GM19099 (cell line): ENCODE data around the gene AGAP1.

Experiments used
- POLR2A ChIP-seq: IDR thresholded peaks from 3 replicates; pipeline ENCODE4 v1.6.1; 2011; ENCODE audit warnings: low read depth; ENCODE audit not compliant: insufficient read length; ENCODE audit errors: extremely low read depth

The AGAP1 gene

GRCh38 chr2:236073246-236073645, 579.4 kb downstream of the AGAP1 start:
- no peak for TF ChIP-seq POLR2A

GRCh38 chr2:236073867-236074655, 580.2 kb downstream of the AGAP1 start:
- TF ChIP-seq POLR2A: no peak

- no peak for TF ChIP-seq POLR2A
These were observed 582.0 kb downstream of the AGAP1 start for GRCh38 chr2:236075802-236076201.

- TF ChIP-seq POLR2A: no peak
These were observed 584.7 kb downstream of the AGAP1 start for GRCh38 chr2:236078297-236079255.

- no peak for TF ChIP-seq POLR2A
These were observed 586.6 kb downstream of the AGAP1 start for GRCh38 chr2:236080412-236080811.

- TF ChIP-seq POLR2A: no peak
These were observed 587.3 kb downstream of the AGAP1 start for GRCh38 chr2:236081171-236081570.

GRCh38 chr2:236082061-236082460, 588.2 kb downstream of the AGAP1 start:
- no peak for TF ChIP-seq POLR2A

GRCh38 chr2:236083934-236084333, 590.1 kb downstream of the AGAP1 start:
- no peak for TF ChIP-seq POLR2A

- no peak for TF ChIP-seq POLR2A
These were observed 591.4 kb downstream of the AGAP1 start for GRCh38 chr2:236085211-236085610.

- no peak for TF ChIP-seq POLR2A
These were observed 591.8 kb downstream of the AGAP1 start for GRCh38 chr2:236085647-236086046.

- TF ChIP-seq POLR2A: no peak
These were observed 592.6 kb downstream of the AGAP1 start for GRCh38 chr2:236086403-236086970.

GRCh38 chr2:236086971-236087465, 593.2 kb downstream of the AGAP1 start:
- no peak for TF ChIP-seq POLR2A

- TF ChIP-seq POLR2A: no peak
These were observed 594.7 kb downstream of the AGAP1 start for GRCh38 chr2:236088368-236089057.

- TF ChIP-seq POLR2A: no peak
These were observed 595.6 kb downstream of the AGAP1 start for GRCh38 chr2:236089271-236090026.
